GM21528 (cell line): Measurements from ENCODE around the gene BRD4.

Source experiments
- ATAC-seq: cut with Tn5 transposase; IDR thresholded peaks from one replicate; pipeline ENCODE4 v1.9.1; 2021; ENCODE audit warnings: mild to moderate bottlenecking, moderate library complexity; ENCODE audit not compliant: unreplicated experiment, low FRiP score

The BRD4 gene

GRCh38 chr19:15292847-15293582, 39.3 kb downstream of the BRD4 start:
- ATAC-seq = no peak

GRCh38 chr19:15292140-15292539, 40.2 kb downstream of the BRD4 start:
- ATAC-seq = no peak

GRCh38 chr19:15291548-15292021, 40.8 kb downstream of the BRD4 start:
- ATAC-seq = no peak

GRCh38 chr19:15291089-15291488, 41.2 kb downstream of the BRD4 start:
- no peak for ATAC-seq

- no peak for ATAC-seq
Measured at GRCh38 chr19:15290166-15290565, 42.2 kb downstream of the BRD4 start.

GRCh38 chr19:15289673-15290072, 42.7 kb downstream of the BRD4 start:
- ATAC-seq = no peak

GRCh38 chr19:15288146-15288963, 44.0 kb downstream of the BRD4 start:
- ATAC-seq = no peak

GRCh38 chr19:15287496-15287895, 44.8 kb downstream of the BRD4 start:
- no peak for ATAC-seq

GRCh38 chr19:15286688-15287365, 45.5 kb downstream of the BRD4 start:
- ATAC-seq = no peak

GRCh38 chr19:15285896-15286591, 46.3 kb downstream of the BRD4 start:
- ATAC-seq = no peak

- no peak for ATAC-seq
Measured at GRCh38 chr19:15284896-15285295, 47.4 kb downstream of the BRD4 start.

GRCh38 chr19:15284091-15284490, 48.2 kb downstream of the BRD4 start:
- no peak for ATAC-seq

GRCh38 chr19:15283141-15283883, 49.0 kb downstream of the BRD4 start:
- ATAC-seq = no peak

GRCh38 chr19:15282311-15282705, 50.0 kb downstream of the BRD4 start:
- ATAC-seq = no peak

- ATAC-seq = no peak
Measured at GRCh38 chr19:15280915-15281683, 51.2 kb downstream of the BRD4 start.

GRCh38 chr19:15280048-15280725, 52.2 kb downstream of the BRD4 start:
- ATAC-seq = no peak

GRCh38 chr19:15279326-15279904, 52.9 kb downstream of the BRD4 start:
- no peak for ATAC-seq

- no peak for ATAC-seq
Measured at GRCh38 chr19:15276620-15277215, 55.6 kb downstream of the BRD4 start.
